ELF-1 (cell line): ENCODE measurements around the gene MMADHC.

Experiments used
- DNase-seq: peaks from one replicate; pipeline ENCODE4 v3.0.0-alpha.2; 2016; ENCODE audit warnings: low read depth, low spot score

MMADHC gene

DNA sequence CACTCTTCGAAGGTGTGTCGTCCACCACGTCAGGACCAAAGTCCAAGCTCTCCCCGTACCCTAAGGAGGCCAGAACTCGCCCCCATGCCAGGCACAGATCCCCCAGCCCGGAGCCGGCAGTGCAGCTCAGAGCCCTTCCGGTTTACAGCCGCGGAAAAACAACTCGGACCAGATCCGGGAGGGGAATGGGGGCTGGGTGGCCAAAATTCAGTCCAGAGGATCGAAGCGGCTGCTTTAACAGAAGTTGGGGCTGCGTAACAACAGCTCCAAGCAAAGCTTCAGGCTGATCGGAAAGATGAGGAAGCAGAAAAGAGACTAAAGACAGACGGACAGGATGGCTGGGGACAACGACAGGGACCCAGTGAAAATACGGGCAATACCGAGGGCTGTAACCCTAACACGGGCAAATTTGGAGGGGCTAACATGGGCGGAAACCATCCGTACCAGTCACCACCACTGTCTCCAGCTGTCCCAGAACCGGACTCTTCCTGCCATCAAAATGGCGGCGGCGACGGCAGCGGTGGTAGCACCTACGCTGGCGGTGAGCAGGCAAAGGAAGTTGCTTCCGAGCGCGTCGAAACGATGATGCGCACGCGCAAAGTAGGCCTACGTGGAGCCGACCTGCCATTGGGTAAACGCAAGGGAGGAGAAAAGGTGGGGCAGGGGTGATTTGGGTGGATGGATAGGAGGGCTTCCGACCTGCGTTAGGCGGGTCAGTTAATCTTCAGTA lies at the start of gene MMADHC:
TSS of gene MMADHC (minus strand) at position 556 of the 730 bp plus-strand sequence. CDS start 678 bp downstream, outside the sequence.
- DNase-seq = peak; percentile 96

DNA sequence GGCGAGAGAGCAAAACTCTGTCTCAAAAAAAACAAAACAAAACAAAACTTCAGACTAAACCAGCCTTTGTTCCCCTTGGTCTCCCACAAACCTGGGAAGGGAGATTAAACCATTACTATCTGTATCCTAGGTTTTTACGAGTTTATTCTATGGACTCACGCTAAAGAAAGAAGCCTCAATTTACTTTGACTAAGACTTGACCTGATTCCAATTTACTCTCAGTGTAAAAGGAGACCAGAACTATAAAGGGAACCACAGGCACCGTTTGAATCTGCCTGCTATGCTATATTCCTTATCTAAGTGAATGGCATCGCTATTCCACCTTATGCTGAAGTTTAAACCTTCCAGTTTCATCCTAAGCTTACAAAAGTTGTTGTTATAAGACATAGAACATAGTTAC lies 46.5 kb upstream of the MMADHC start:
- no peak for DNase-seq

GRCh38 chr2:149630445-149630844 lies 42.9 kb upstream of the MMADHC start:
- DNase-seq = no peak

DNA sequence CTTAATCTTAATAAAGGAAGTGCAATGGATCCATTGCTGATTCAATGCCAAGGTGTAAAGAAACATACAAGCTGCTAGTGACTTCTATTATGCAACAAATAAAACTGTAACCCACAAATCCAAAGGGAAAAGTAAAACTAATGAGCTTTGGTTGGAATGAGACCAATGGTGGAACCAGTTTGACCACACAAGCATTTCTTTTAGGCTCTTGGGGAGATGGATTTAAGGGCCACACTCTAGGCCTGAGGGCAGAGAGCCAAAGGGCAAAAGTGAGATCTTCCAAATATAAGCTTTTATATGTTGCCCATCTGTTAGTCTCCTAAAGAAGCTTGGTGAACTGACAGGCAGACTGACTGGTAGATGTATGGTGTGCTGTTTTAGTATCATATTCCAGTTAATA lies 41.5 kb upstream of the MMADHC start:
- DNase-seq = no peak

DNA sequence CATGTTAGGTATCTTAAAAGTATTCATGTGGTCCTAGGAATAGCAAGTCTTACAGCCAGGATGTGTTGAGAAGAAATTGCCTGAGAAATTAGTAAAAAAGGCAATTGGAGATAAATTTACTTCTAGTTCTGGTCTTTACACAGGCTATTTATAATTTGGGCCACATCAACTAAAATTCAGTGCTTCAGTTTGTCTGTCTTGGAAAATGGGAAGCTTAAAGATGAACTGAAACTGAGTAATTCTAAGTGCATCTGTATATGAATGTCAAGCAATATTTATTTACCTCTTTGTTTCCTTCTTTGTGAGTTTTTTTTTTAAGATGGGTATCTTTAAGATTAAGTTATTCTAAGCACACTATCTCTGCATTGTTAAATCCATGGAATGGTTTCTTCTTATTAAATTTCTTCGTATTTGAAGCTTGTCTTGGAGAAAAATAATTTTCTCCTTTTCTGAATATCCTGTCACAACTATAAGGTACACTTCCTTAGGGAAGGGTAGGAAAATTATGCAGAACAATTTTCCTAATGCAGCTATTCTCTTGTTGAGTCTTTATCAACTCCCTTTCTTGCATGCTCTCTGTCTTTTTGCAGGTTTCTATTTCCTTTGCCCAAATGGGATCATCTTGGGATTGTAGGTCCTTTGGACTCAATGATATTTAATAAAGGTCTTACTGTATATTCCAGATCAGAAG lies 39.7 kb upstream of the MMADHC start:
- no peak for DNase-seq

GRCh38 chr2:149625671-149626070 lies 38.1 kb upstream of the MMADHC start:
- no peak for DNase-seq

GRCh38 chr2:149625271-149625670 lies 37.7 kb upstream of the MMADHC start:
- DNase-seq = no peak

DNA sequence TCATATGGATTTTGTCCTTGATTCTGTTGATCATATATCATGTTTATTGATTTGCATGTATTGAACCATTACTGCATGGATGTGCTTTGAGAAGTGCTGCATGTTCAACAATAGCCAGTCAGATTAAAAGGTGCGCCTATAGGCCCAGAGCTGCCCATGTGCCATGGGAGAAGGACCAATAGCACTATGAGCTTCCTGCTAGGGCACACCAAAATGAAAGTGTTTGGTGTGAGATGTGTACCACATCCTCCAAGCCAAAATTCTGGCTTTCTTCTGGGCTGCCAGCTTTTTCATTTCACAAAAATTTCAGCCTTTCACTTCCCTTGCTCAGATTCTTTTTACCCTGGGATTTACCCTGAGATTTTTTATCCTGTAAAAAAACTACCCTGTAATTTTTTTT lies 34.8 kb upstream of the MMADHC start:
- DNase-seq = no peak

GRCh38 chr2:149617476-149617875 lies 29.9 kb upstream of the MMADHC start:
- DNase-seq = no peak

DNA sequence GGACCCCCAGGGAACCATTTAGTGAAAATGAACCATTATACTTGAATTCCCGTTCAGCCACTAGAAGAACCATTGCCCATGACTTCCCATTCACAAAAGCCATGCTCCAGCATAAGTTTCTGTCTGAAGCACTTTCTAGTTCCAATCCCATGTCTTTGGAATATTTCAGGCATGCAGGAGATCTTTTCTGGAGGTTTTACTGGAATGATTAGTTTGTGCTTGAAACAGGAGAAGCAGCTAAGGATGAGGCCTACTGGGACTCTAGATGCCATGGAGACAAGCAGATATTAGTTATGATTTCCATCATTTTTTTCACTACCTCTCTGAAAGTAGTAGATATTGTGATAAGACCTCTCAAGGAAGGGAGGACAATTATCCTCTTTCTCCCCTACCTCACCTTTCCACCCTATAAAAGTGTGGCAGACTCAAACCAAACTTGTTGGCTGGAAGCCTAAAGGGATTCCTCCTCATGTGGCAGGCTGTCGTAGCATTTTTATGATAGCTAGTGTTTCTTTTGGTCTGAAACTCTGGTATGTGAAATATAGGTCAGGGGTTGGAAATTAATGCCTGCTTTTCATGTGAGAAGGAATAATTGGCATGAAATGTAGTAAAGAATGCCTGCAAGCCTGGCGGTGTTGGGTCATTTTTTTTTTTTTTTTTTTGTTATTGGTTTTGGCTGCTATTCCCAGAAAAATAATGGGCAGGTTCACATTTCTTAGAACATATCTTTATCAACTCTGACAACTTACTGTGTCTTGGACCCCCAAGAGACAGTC lies 29.3 kb upstream of the MMADHC start:
- no peak for DNase-seq

DNA sequence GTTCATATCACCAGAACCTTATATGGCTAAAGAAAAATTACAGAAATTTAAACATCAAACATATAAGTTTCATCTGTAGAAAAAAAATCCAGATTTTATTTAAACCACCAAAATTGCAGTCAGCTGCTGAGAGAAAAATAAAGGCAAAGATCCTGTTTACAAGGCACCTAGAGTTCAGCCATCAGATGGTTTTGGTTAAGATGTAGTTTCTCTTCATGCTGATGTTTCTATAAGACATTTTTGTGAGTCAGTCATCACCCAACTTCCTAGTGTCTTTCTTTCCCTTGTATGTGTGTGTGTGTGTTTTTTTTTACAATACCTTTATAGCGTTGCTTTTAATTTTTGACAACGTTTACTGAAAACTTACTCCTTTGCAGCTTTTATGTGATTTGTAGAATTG lies 26.1 kb upstream of the MMADHC start:
- no peak for DNase-seq

DNA sequence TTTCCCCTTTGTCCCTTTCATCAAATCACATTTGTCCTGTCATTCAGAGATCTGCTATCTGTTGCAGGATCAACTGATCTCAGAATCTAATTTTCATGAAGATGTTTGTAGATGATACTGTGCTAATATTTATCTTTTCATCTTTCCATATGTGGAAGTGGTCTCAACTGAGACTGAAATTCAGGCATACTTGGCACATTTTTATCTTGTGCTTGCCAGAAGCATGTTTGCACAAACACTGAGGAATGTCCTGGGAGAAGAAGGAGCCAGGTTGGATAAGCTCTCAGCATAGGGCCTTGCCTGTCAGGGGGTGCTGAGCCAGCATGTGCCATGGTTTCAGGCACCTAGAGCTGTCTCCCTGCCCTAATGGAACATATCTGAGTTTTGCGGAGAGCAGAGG lies 24.5 kb upstream of the MMADHC start:
- DNase-seq = no peak

- peak; percentile 22 for DNase-seq
These were observed 23.7 kb upstream of the MMADHC start for GRCh38 chr2:149611100-149611820.

- DNase-seq = no peak
These were observed 18.8 kb upstream of the MMADHC start for GRCh38 chr2:149606251-149606811.

GRCh38 chr2:149603248-149603647 lies 15.7 kb upstream of the MMADHC start:
- DNase-seq = no peak

DNA sequence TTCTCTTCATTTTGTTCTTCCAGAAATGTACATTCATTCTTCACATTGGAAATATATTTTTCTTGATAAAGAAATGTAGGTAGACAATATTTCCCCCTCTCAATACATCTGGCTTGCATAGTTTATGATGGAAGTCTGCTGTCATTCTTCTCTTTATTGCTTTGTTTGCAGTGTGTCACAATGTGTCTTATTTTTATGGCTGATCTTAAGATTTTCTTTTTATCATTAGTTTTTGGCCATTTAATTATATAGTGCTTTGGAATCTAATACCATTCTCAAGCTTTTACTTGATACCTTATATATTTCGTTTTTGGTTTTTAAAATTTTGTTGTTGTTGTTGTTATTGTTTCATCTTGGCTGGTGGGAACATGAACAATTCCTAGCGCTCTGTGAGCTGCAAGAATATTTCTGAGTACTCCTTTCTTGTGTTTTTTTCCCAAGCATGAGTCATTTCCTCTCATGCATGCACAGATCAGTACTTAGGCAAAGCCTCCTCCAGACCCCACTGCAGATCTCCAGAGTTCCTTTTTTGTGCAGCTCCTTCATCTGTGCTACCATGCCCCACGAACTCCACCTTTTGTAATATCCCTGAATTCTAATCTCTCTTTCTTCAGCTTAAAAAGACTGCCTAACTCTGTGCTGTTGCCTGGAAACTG lies 13.7 kb upstream of the MMADHC start:
- peak; percentile 14 for DNase-seq

DNA sequence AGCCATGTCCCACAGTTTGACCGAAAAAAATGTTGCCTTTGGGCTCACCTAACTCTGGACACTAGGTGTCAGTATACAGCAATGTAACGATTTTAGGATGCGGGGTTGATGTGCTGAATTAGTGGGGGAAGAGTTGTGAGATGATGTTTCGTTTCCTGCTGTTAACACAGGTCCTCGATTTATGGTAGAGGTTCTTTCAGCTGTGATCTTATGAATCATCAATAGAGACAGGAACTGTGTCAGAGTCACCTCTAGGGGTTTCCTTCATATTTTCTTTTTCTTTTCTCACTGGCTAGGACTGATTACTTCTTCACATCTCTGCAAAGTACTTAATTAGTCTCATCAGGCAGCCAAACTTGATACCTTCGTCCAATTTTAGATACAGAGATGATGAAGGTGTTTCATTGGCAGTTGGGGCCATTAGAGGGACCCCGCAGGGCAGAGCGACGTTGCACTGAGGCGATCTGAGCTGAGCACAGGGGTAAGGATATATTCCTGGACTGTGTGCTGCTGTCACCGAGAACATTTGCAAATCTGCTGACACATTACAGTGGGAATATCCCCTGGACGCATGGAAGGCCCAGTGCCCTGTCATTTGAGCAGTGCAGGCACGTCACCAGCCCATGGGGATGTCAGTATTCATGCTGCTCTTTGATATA lies 10.2 kb upstream of the MMADHC start:
- peak; percentile 78 for DNase-seq

DNA sequence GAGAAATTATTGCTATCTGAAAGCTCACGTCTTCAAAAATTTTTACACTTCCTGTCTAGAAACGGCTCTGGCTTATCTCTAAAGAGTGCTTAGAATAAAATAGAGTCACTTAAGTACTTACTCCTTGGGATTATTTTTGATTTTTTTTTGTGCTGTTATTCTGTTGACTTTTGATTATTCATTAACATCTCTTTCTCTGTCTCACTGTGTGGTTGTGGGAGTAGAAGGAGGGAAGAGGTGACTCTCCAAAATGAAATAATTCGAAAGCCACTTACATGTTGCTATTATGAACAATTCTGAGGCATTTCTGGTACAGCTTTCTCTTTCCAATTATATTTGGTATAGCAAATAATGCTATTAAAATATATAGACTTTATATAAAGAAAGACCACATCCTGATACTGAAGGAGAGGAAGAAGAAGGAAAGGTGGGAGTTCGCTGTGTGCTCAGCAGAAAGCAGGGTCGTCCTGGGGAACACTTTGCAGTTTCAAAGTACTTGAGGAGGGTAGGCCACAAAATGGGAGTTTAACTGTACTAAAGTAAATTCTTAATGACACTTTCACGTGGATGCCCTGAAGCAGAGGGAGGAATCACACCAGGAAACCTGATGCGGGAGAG lies 9.6 kb upstream of the MMADHC start:
- no peak for DNase-seq

DNA sequence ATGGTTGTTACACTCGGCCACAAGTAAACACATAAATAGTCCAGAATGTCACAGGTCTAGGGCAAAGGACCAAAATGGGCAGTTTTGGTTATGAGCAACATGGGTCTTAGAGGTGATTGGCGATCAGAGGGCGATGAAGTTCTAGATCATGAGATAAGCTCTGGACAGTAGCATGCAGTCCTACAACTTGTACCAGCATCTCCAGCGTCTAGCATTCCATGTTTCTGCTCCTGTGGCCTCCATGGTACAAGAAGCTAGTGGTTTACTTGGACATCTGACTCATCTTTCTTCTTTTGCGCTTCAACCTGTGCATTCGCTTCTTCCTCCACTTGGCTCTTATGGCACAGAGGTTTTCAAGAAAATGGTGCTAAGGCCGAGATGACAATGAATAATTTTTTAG lies 8.9 kb upstream of the MMADHC start:
- no peak for DNase-seq
